Coronary artery (tissue), 2 donors: ENCODE measurements around the gene MS4A18.
"Not testable (repeated sequence)": the region's sequence is repeated elsewhere in the genome, so short reads cannot be mapped to it uniquely, and the experiment has no call there.

Experiments used
- DNase-seq: peaks from one replicate; pipeline ENCODE4 v3.0.0-alpha.2; 2017; ENCODE audit warnings: low spot score
- H3K27ac ChIP-seq, 2 donors: fragments of 200-600 bp; sonication (generic); one replicate each; pipeline ENCODE4 v1.5.1; 2016 to 2019
- H3K4me3 ChIP-seq: fragments of 200-600 bp; sonication (generic); 2 replicates; pipeline ENCODE4 v1.5.1; 2016; ENCODE audit warnings: mild to moderate bottlenecking, moderate library complexity
- TF ChIP-seq, protein P1 (sequence below): fragments of 200-600 bp; sonication (generic); IDR thresholded peaks from one replicate; pipeline ENCODE4 v1.5.1; 2019; ENCODE audit warnings: antibody characterized with exemption

The MS4A18 gene

DNA sequence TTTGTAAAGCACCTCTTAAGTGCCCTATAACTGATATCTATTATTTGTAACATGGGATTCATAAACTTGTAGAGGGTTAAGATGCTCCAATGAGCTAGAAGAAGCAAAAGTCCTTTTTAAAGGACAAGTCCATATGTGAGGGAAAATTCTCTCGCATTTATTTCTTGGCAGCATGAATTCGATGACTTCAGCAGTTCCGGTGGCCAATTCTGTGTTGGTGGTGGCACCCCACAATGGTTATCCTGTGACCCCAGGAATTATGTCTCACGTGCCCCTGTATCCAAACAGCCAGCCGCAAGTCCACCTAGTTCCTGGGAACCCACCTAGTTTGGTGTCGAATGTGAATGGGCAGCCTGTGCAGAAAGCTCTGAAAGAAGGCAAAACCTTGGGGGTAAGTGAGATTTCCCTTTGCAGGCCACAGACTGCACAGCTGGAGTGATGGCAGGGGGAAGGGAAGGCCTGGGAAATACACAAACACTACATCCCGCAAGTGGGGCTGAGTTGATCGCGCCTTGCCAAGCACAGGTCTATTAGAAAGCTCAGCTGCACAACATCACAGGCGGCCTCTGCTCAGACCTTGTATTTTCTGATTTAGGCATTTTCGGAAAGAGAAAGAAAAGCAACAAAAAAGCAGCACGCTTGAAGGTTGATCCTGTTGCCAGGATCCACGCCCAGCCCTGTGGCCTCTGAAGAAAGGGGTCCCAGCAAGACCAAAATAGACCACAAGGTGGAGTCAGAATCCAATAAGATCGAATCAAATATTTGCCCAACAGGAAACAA lies 23.6 kb upstream of the MS4A18 start:
- TF ChIP-seq, protein P1, sequence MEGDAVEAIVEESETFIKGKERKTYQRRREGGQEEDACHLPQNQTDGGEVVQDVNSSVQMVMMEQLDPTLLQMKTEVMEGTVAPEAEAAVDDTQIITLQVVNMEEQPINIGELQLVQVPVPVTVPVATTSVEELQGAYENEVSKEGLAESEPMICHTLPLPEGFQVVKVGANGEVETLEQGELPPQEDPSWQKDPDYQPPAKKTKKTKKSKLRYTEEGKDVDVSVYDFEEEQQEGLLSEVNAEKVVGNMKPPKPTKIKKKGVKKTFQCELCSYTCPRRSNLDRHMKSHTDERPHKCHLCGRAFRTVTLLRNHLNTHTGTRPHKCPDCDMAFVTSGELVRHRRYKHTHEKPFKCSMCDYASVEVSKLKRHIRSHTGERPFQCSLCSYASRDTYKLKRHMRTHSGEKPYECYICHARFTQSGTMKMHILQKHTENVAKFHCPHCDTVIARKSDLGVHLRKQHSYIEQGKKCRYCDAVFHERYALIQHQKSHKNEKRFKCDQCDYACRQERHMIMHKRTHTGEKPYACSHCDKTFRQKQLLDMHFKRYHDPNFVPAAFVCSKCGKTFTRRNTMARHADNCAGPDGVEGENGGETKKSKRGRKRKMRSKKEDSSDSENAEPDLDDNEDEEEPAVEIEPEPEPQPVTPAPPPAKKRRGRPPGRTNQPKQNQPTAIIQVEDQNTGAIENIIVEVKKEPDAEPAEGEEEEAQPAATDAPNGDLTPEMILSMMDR: no peak
- H3K27ac ChIP-seq: no peak overlapping the region
- no peak for DNase-seq
- H3K4me3 ChIP-seq: no peak overlapping the region

DNA sequence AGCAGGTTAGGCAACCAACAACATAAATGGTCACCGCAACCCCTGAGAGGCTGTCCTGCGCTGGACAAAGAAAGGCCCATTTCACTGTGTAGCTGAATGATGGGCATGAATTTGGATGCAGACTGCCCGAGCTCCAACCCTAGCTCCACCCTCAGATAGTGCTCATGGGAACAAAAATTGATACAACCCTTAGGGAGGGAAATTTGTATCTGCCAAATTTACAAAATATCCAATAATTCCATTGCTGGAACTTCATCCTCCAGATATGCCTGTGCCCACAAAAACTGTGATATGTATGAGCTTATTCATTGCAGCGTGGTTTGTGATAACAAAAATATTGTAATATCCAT lies 23.1 kb upstream of the MS4A18 start:
- no peak for DNase-seq
- Histone ChIP-seq H3K4me3 (no peak overlapping the region), H3K27ac (no peak overlapping the region)
- TF ChIP-seq, protein P1: no peak

DNA sequence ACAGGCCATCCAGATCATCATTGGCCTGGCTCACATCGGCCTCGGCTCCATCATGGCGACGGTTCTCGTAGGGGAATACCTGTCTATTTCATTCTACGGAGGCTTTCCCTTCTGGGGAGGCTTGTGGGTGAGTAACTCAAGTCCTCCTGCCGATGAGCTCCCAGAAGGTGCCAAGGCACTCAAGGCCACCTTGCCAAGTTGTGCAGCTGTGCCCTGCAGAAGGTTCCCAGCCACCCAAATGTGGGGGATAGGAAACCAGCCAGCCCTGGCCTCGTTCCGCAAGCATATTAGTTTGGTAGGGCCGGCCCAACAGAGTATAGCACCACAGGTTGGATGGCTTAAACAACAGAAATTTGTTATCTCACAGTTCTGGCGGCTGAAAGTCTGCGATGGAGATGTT lies 21.1 kb upstream of the MS4A18 start:
- H3K4me3 ChIP-seq: no peak overlapping the region
- H3K27ac ChIP-seq: no peak overlapping the region
- DNase-seq: no peak
- TF ChIP-seq, protein P1: no peak

DNA sequence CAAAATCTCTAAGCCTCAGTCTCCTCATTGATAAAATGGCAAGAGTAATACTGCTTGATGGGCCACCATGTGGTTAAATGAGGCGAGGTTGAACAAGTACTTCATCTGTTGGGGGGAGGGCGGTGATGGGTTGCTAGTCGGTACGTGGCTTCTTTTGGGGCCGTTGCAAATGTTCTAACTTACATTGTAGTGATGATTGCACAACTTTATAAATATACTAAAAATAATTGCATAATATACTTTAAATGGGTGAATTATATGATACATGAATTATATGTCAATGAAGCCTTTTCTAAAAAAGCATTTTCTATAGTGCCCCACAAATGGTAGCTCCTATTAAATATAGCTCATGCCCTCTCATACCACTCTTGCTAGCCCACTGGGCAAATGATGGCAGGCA lies 18.6 kb upstream of the MS4A18 start:
- no peak for DNase-seq
- no peak overlapping the region for H3K4me3 ChIP-seq
- no peak overlapping the region for H3K27ac ChIP-seq
- TF ChIP-seq, protein P1: no peak

DNA sequence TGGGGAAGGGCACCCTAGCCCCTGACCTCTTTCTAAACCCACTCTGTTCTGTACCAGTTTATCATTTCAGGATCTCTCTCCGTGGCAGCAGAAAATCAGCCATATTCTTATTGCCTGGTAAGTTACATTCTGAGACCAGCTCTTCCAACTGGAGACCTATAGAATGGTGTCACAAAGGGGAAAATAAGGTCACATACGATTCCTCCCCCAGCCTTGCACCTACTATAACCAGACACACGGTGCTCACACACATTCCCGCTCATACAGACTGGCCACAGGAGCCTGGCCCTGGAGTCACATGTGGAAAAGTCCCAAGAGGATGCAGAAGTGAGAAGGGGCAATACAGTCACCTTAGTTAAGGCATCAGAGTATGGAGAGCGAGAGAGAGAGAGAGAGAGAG lies 17.6 kb upstream of the MS4A18 start:
- TF ChIP-seq, protein P1: no peak
- H3K4me3 ChIP-seq: no peak overlapping the region
- no peak for DNase-seq

DNA sequence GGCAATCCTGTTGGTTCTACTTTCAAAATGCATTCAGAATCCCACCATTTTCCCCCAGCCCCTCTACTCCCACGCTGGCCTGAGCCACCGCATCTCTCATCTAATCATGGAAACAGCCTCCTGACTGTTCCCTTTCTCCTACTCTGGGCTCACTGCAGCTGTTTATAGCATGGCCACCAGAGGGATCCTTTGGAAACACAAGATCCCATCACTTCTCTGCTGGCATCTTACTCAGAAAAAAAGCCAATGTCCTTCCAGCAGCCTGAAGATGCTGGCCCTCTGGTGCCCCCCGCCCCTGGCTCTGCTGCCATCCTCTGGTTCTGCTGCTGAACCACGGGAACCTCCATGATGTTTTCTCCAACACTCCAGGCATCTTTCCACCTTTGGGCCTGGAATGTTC lies 14.0 kb upstream of the MS4A18 start:
- Histone ChIP-seq H3K27ac (no peak overlapping the region), H3K4me3 (no peak overlapping the region)
- DNase-seq: no peak
- TF ChIP-seq, protein P1: no peak

More for the DNA sequence above, 17.6 kb upstream of the MS4A18 start:
- no peak overlapping the region for H3K27ac ChIP-seq

DNA sequence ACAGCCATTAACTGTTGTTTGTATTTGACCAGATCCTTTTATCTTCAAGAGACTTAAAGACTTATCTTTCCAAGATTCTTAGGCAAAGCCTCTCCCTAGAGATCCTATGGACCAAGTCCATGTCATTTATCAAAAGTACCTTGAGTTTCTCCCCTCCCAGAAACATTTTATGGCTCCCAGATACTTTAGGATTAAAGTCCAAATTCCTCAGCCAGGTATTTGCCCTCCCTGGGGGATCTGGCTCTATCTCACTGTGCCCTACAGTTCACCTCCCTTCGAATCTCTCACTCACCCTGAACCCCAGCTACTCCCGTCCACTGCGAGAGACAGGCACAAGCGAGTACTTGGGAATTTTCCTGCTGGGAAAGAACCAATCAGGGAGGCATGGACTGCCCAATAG lies 13.2 kb upstream of the MS4A18 start:
- TF ChIP-seq, protein P1: no peak
- H3K4me3 ChIP-seq: no peak overlapping the region
- no peak for DNase-seq
- no peak overlapping the region for H3K27ac ChIP-seq

DNA sequence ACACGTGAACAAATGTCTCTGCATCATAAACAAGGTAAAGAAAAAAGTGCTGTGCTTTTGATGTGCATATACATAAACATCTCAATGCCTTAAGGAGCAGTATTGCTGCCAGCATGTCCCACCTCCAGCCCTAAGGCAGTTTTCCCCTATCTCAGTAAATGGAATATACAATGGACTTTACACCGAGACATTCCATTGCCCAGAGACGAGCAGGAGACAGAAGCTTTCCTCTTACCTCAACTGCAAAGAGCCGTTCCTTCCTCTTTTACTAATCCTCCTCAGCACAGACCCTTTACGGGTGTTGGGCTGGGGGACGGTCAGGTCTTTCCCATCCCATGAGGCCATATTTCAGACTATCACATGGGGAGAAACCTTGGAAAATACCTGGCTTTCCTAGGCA lies 11.1 kb upstream of the MS4A18 start:
- not testable (repeated sequence) for DNase-seq, H3K4me3 ChIP-seq, H3K27ac ChIP-seq
